GM13977 (cell line): ENCODE measurements around the gene SMIM29.

Source experiments
- DNase-seq: peaks from one replicate; pipeline ENCODE4 v3.0.0; 2012; ENCODE audit warnings: low spot score
- CTCF ChIP-seq: IDR thresholded peaks from 2 replicates; pipeline ENCODE4 v1.5.1; 2012; ENCODE audit warnings: mild to moderate bottlenecking, control low read depth; ENCODE audit not compliant: insufficient read depth; ENCODE audit errors: extremely low read depth, missing control alignments
- in situ Hi-C: fragments of 300-500 bp; cut with MboI; formaldehyde crosslinking; loops from one replicate; pipeline ENCODE4 v1.12.0; 2022; ENCODE audit warnings: low sequenced_read_pairs, low pct_unique_long_range_greater_than_20kb, mixed read lengths, inconsistent platforms; ENCODE audit not compliant: unreplicated experiment

Gene SMIM29

GRCh38 chr6:34248727-34249468, at the start of gene SMIM29:
Gene SMIM29, minus strand, starts transcription at chr6:34249006. Its CDS starts 1,215 bp downstream, at chr6:34247791.
- peak; percentile 97 for DNase-seq
- TF ChIP-seq CTCF, result peak; percentile 90
- in situ Hi-C loops, result loop anchor here (25.0 kb wide), 1 partner anchor 363 kb away; no protein-coding TSS in a partner anchor

GRCh38 chr6:34295721-34296120, 46.9 kb upstream of the SMIM29 start:
- in situ Hi-C loops, result no loop called here
- no peak for TF ChIP-seq CTCF
- peak; percentile 58 for DNase-seq

GRCh38 chr6:34292954-34293353, 44.1 kb upstream of the SMIM29 start:
- DNase-seq, result no peak
- in situ Hi-C loops, result no loop called here
- no peak for TF ChIP-seq CTCF

GRCh38 chr6:34289137-34289536, 40.3 kb upstream of the SMIM29 start:
- no peak for DNase-seq
- no peak for TF ChIP-seq CTCF
- in situ Hi-C loops, result no loop called here

GRCh38 chr6:34288581-34288980, 39.8 kb upstream of the SMIM29 start:
- no peak for TF ChIP-seq CTCF
- peak; percentile 28 for DNase-seq
- in situ Hi-C loops, result no loop called here

- TF ChIP-seq CTCF, result no peak
- in situ Hi-C loops, result no loop called here
- no peak for DNase-seq
Measured at GRCh38 chr6:34285448-34286164, 36.8 kb upstream of the SMIM29 start.
